ENCODE data around the gene SLC25A46.
"Not testable (repeated sequence)": the region's sequence is repeated elsewhere in the genome, so short reads cannot be mapped to it uniquely, and the experiment has no call there.

The SLC25A46 gene

GRCh38 chr5:110788006-110788405, 49.2 kb downstream of the SLC25A46 start:
- peaks cover 16% of the 10 kb centered on the region for H3K9me3 Mint-ChIP-seq
- H3K4me1 Mint-ChIP-seq (ENCODE audit: low read depth); H3K4me3 Mint-ChIP-seq; H3K27me3 Mint-ChIP-seq (ENCODE audit: low read depth); H3K36me3 Mint-ChIP-seq (ENCODE audit: low read depth); H3K27ac Mint-ChIP-seq: not testable (repeated sequence)

GRCh38 chr5:110790673-110791072, 51.9 kb downstream of the SLC25A46 start:
- H3K27ac Mint-ChIP-seq = no peak overlapping the region
- H3K27me3 Mint-ChIP-seq (ENCODE audit: low read depth) = no peaks in the 10 kb centered on the region
- no peaks in the 10 kb centered on the region for H3K4me1 Mint-ChIP-seq (ENCODE audit: low read depth)
- no peaks in the 10 kb centered on the region for H3K36me3 Mint-ChIP-seq (ENCODE audit: low read depth)
- H3K4me3 Mint-ChIP-seq = no peak overlapping the region
- peaks cover 16% of the 10 kb centered on the region for H3K9me3 Mint-ChIP-seq

GRCh38 chr5:110802998-110803397, 64.2 kb downstream of the SLC25A46 start:
- Mint-ChIP-seq H3K27ac (no peak overlapping the region), H3K4me1 (ENCODE audit: low read depth) (no peaks in the 10 kb centered on the region), H3K9me3 (peaks cover 26% of the 10 kb centered on the region), H3K27me3 (ENCODE audit: low read depth) (no peaks in the 10 kb centered on the region), H3K36me3 (ENCODE audit: low read depth) (no peaks in the 10 kb centered on the region), H3K4me3 (no peak overlapping the region)

GRCh38 chr5:110803467-110804326, 64.9 kb downstream of the SLC25A46 start:
- Mint-ChIP-seq H3K36me3 (ENCODE audit: low read depth) (no peaks in the 10 kb centered on the region), H3K27ac (no peak overlapping the region), H3K27me3 (ENCODE audit: low read depth) (no peaks in the 10 kb centered on the region), H3K4me3 (no peak overlapping the region), H3K9me3 (peaks cover 26% of the 10 kb centered on the region), H3K4me1 (ENCODE audit: low read depth) (no peaks in the 10 kb centered on the region)

GRCh38 chr5:110807169-110807568, 68.4 kb downstream of the SLC25A46 start:
- H3K9me3 Mint-ChIP-seq = peaks cover 12% of the 10 kb centered on the region
- no peaks in the 10 kb centered on the region for H3K4me1 Mint-ChIP-seq (ENCODE audit: low read depth)
- H3K27ac Mint-ChIP-seq = no peak overlapping the region

GRCh38 chr5:110809006-110809405, 70.2 kb downstream of the SLC25A46 start:
- Mint-ChIP-seq H3K27me3 (ENCODE audit: low read depth) (no peaks in the 10 kb centered on the region), H3K9me3 (no peaks in the 10 kb centered on the region), H3K4me3 (no peak overlapping the region), H3K4me1 (ENCODE audit: low read depth) (no peaks in the 10 kb centered on the region), H3K27ac (no peak overlapping the region), H3K36me3 (ENCODE audit: low read depth) (no peaks in the 10 kb centered on the region)

More at GRCh38 chr5:110807169-110807568, 68.4 kb downstream of the SLC25A46 start:
- Mint-ChIP-seq H3K4me3 (no peak overlapping the region), H3K36me3 (ENCODE audit: low read depth) (no peaks in the 10 kb centered on the region), H3K27me3 (ENCODE audit: low read depth) (no peaks in the 10 kb centered on the region)

All from T-helper 1 cell treated with Interleukin-12 subunit alpha and Interleukin-12 subunit beta and Interleukin-4 antibody, amounts not matched to agents 30 μg/mL and 1 μg/mL, for 36 hours (primary cell).